ENCODE results near the gene ABCC2.

The ABCC2 gene

DNA sequence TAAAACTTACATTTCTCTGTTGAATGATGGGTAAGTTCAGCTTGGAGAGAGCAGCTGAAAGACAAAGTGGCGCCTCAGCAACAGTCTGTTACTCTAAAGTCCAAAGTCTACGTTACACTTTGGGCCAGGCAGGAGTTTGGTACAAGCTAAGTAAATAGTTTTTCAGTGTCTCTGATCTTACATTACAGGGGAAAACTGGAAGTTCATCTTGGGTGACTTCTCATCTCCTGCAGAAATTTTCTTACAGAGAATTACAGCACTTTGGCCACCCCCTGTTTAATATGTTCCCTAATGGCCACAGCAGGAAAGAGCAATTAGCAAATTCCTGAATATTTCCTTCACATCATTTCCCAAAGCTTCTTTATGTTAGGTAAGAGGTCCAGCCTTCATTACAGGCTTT, 67.1 kb downstream of the ABCC2 start:
- Histone ChIP-seq H3K4me1 (ENCODE audit: control insufficient read depth in 1 of 2, insufficient read depth in 2 of 2, low read length in 2 of 2) (no peaks in the 10 kb centered on the region), H3K9ac (ENCODE audit: low read length) (no peak overlapping the region), H3K79me2 (ENCODE audit: control insufficient read depth, insufficient read depth, low read length, poor library complexity) (no peaks in the 10 kb centered on the region), H4K91ac (ENCODE audit: low read depth, low read length) (no peak overlapping the region), H3K14ac (ENCODE audit: low read length) (no peak overlapping the region), H2BK120ac (ENCODE audit: insufficient read depth, low read length, poor library complexity) (no peak overlapping the region), H3K4me3 (ENCODE audit: low read depth, low read length) (no peak overlapping the region), H2BK12ac (ENCODE audit: low read length) (no peak overlapping the region), H4K8ac (ENCODE audit: low read depth, low read length) (no peak overlapping the region), H3K4ac (ENCODE audit: low read depth, low read length) (no peak overlapping the region), H3K9me3 (ENCODE audit: insufficient read depth, low read depth, low read length) (no peaks in the 10 kb centered on the region), H3K27me3 (ENCODE audit: insufficient read depth, low read length) (no peaks in the 10 kb centered on the region), H2AFZ (ENCODE audit: insufficient read depth, low read length, poor library complexity) (no peak overlapping the region), H3K27ac (ENCODE audit: low read depth, low read length) (no peak overlapping the region), H3K36me3 (ENCODE audit: control insufficient read depth in 1 of 2, insufficient read depth in 2 of 2, low read length in 2 of 2) (no peaks in the 10 kb centered on the region), H2BK5ac (ENCODE audit: low read depth, low read length, poor library complexity) (no peak overlapping the region), H3K79me1 (ENCODE audit: low read length) (no peaks in the 10 kb centered on the region), H3K23ac (ENCODE audit: low read length) (no peak overlapping the region), H3K18ac (ENCODE audit: low read length) (no peak overlapping the region), H4K12ac (ENCODE audit: low read depth, low read length) (no peak overlapping the region), H2AK5ac (ENCODE audit: low read length) (no peak overlapping the region), H3K4me2 (ENCODE audit: low read length) (no peak overlapping the region)
- no CpG with 5 or more reads among the region's 2 CpGs for WGBS (ENCODE audit: extremely low coverage, insufficient coverage, insufficient read length)
- peak in 1 of 2 donors; percentile 17 for DNase-seq

- Histone ChIP-seq H3K4me2 (ENCODE audit: low read length) (no peak overlapping the region), H3K36me3 (ENCODE audit: control insufficient read depth in 1 of 2, insufficient read depth in 2 of 2, low read length in 2 of 2) (no peaks in the 10 kb centered on the region), H3K23ac (ENCODE audit: low read length) (no peak overlapping the region)
Measured at GRCh38 chr10:99850021-99850766, 67.8 kb downstream of the ABCC2 start.

GRCh38 chr10:99850767-99851340, 68.4 kb downstream of the ABCC2 start:
- H2BK12ac ChIP-seq (ENCODE audit: low read length): no peak overlapping the region
- no peaks in the 10 kb centered on the region for H3K79me1 ChIP-seq (ENCODE audit: low read length)
- whole genome bisulfite sequencing (ENCODE audit: extremely low coverage, insufficient coverage, insufficient read length): no CpG with 5 or more reads among the region's 5 CpGs

More at GRCh38 chr10:99850021-99850766, 67.8 kb downstream of the ABCC2 start:
- Histone ChIP-seq H3K18ac (ENCODE audit: low read length) (no peak overlapping the region), H3K14ac (ENCODE audit: low read length) (no peak overlapping the region), H2AK5ac (ENCODE audit: low read length) (no peak overlapping the region), H3K9ac (ENCODE audit: low read length) (no peak overlapping the region), H3K79me2 (ENCODE audit: control insufficient read depth, insufficient read depth, low read length, poor library complexity) (no peaks in the 10 kb centered on the region), H3K4me3 (ENCODE audit: low read depth, low read length) (no peak overlapping the region), H2BK120ac (ENCODE audit: insufficient read depth, low read length, poor library complexity) (no peak overlapping the region), H3K27me3 (ENCODE audit: insufficient read depth, low read length) (no peaks in the 10 kb centered on the region), H3K27ac (ENCODE audit: low read depth, low read length) (no peak overlapping the region), H2AFZ (ENCODE audit: insufficient read depth, low read length, poor library complexity) (no peak overlapping the region), H4K8ac (ENCODE audit: low read depth, low read length) (no peak overlapping the region), H3K4ac (ENCODE audit: low read depth, low read length) (no peak overlapping the region), H2BK5ac (ENCODE audit: low read depth, low read length, poor library complexity) (no peak overlapping the region), H4K12ac (ENCODE audit: low read depth, low read length) (no peak overlapping the region), H3K4me1 (ENCODE audit: control insufficient read depth in 1 of 2, insufficient read depth in 2 of 2, low read length in 2 of 2) (no peaks in the 10 kb centered on the region), H2BK12ac (ENCODE audit: low read length) (no peak overlapping the region), H4K91ac (ENCODE audit: low read depth, low read length) (no peak overlapping the region), H3K79me1 (ENCODE audit: low read length) (no peaks in the 10 kb centered on the region), H3K9me3 (ENCODE audit: insufficient read depth, low read depth, low read length) (no peaks in the 10 kb centered on the region)
- no CpG with 5 or more reads among the region's 11 CpGs for WGBS (ENCODE audit: extremely low coverage, insufficient coverage, insufficient read length)
- DNase-seq: peak; percentile 34 to 77

DNA sequence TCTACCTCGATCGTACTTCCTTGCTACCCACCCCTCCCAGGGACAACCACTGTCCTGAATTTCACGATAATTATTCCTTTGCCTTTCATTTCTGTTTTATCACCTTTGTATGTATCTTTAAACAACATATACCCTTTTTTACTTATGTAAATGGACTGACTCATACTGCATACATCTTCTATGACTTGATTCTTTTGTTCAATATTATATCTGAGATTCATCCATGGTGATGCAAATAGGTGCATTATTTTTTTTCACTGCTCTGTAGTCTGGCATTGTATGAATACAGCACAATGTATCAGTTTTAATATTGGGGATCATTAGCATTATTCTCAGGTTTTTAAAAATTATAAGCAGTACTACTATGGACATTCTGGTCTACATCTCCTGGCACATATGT, 69.4 kb downstream of the ABCC2 start:
- Histone ChIP-seq H3K79me2 (ENCODE audit: control insufficient read depth, insufficient read depth, low read length, poor library complexity) (no peaks in the 10 kb centered on the region), H3K23ac (ENCODE audit: low read length) (no peak overlapping the region), H3K18ac (ENCODE audit: low read length) (no peak overlapping the region), H4K12ac (ENCODE audit: low read depth, low read length) (no peak overlapping the region), H4K91ac (ENCODE audit: low read depth, low read length) (no peak overlapping the region), H3K9ac (ENCODE audit: low read length) (no peak overlapping the region), H3K27me3 (ENCODE audit: insufficient read depth, low read length) (no peaks in the 10 kb centered on the region), H2BK5ac (ENCODE audit: low read depth, low read length, poor library complexity) (no peak overlapping the region), H2AK5ac (ENCODE audit: low read length) (no peak overlapping the region), H3K4me2 (ENCODE audit: low read length) (no peak overlapping the region), H4K8ac (ENCODE audit: low read depth, low read length) (no peak overlapping the region), H3K9me3 (ENCODE audit: insufficient read depth, low read depth, low read length) (no peaks in the 10 kb centered on the region), H2BK12ac (ENCODE audit: low read length) (no peak overlapping the region), H3K4me3 (ENCODE audit: low read depth, low read length) (no peak overlapping the region), H2AFZ (ENCODE audit: insufficient read depth, low read length, poor library complexity) (no peak overlapping the region), H2BK120ac (ENCODE audit: insufficient read depth, low read length, poor library complexity) (no peak overlapping the region), H3K4me1 (ENCODE audit: control insufficient read depth in 1 of 2, insufficient read depth in 2 of 2, low read length in 2 of 2) (no peaks in the 10 kb centered on the region), H3K79me1 (ENCODE audit: low read length) (no peaks in the 10 kb centered on the region), H3K4ac (ENCODE audit: low read depth, low read length) (no peak overlapping the region), H3K36me3 (ENCODE audit: control insufficient read depth in 1 of 2, insufficient read depth in 2 of 2, low read length in 2 of 2) (no peaks in the 10 kb centered on the region), H3K14ac (ENCODE audit: low read length) (no peak overlapping the region), H3K27ac (ENCODE audit: low read depth, low read length) (no peak overlapping the region)
- no peak for DNase-seq
- no CpG with 5 or more reads among the region's 3 CpGs for WGBS (ENCODE audit: extremely low coverage, insufficient coverage, insufficient read length)

More at GRCh38 chr10:99850767-99851340, 68.4 kb downstream of the ABCC2 start:
- Histone ChIP-seq H3K14ac (ENCODE audit: low read length) (no peak overlapping the region), H4K12ac (ENCODE audit: low read depth, low read length) (no peak overlapping the region), H3K23ac (ENCODE audit: low read length) (no peak overlapping the region), H3K4me2 (ENCODE audit: low read length) (no peak overlapping the region), H2AK5ac (ENCODE audit: low read length) (no peak overlapping the region), H3K4me3 (ENCODE audit: low read depth, low read length) (no peak overlapping the region), H2BK120ac (ENCODE audit: insufficient read depth, low read length, poor library complexity) (no peak overlapping the region), H3K18ac (ENCODE audit: low read length) (no peak overlapping the region), H3K9ac (ENCODE audit: low read length) (no peak overlapping the region), H2BK5ac (ENCODE audit: low read depth, low read length, poor library complexity) (no peak overlapping the region), H4K8ac (ENCODE audit: low read depth, low read length) (no peak overlapping the region), H3K4ac (ENCODE audit: low read depth, low read length) (no peak overlapping the region), H3K4me1 (ENCODE audit: control insufficient read depth in 1 of 2, insufficient read depth in 2 of 2, low read length in 2 of 2) (no peaks in the 10 kb centered on the region), H3K79me2 (ENCODE audit: control insufficient read depth, insufficient read depth, low read length, poor library complexity) (no peaks in the 10 kb centered on the region), H2AFZ (ENCODE audit: insufficient read depth, low read length, poor library complexity) (no peak overlapping the region), H4K91ac (ENCODE audit: low read depth, low read length) (no peak overlapping the region), H3K36me3 (ENCODE audit: control insufficient read depth in 1 of 2, insufficient read depth in 2 of 2, low read length in 2 of 2) (no peaks in the 10 kb centered on the region), H3K27ac (ENCODE audit: low read depth, low read length) (no peak overlapping the region), H3K27me3 (ENCODE audit: insufficient read depth, low read length) (no peaks in the 10 kb centered on the region), H3K9me3 (ENCODE audit: insufficient read depth, low read depth, low read length) (no peaks in the 10 kb centered on the region)
- DNase-seq: no peak
